Body of pancreas (tissue), 4 donors: Measurements from ENCODE around the gene NKRF. TPM values are rescaled to one million over a fixed set of nuclear protein-coding genes. Genes with fewer than 3 reads are reported as not detected.

Source experiments
- ATAC-seq: fragments of 150-250 bp; one replicate; pipeline ENCODE4 v1.9.1; 2016
- DNase-seq, 4 donors: peaks; one replicate each; pipeline ENCODE4 v3.0.0-alpha.2; 2019
- H3K27ac ChIP-seq, 4 donors: fragments of 200-600 bp; sonication (generic); 1 replicate in 3 of 4; 2 replicates in 1 of 4; pipeline versions ENCODE4 v1.5.1 to v1.6.1; 2016 to 2019; ENCODE audit warnings: mild to moderate bottlenecking in 1 of 4, mixed read lengths in 1 of 4, moderate library complexity in 1 of 4
- H3K27me3 ChIP-seq, 2 donors: fragments of 200-600 bp; sonication (generic); one replicate each; pipeline ENCODE4 v1.6.0; 2016; ENCODE audit warnings: mild to moderate bottlenecking in 1 of 2
- H3K36me3 ChIP-seq, 2 donors: fragments of 200-600 bp; sonication (generic); replicated peaks in 1 of 2; 2 replicates each; pipeline ENCODE4 v1.5.1; 2016; ENCODE audit warnings: low read depth in 2 of 2; ENCODE audit not compliant: insufficient read depth in 1 of 2
- H3K4me1 ChIP-seq: fragments of 200-600 bp; sonication (generic); one replicate; pipeline ENCODE4 v1.6.0; 2016
- H3K4me3 ChIP-seq, 2 donors: fragments of 200-600 bp; sonication (generic); 1 replicate in 1 of 2; 2 replicates in 1 of 2; pipeline ENCODE4 v1.5.1; 2016 to 2019
- H3K9me3 ChIP-seq, 3 donors: fragments of 200-600 bp; sonication (generic); 1 replicate in 2 of 3; 2 replicates in 1 of 3; pipeline ENCODE4 v1.5.1; 2016
- CTCF ChIP-seq, 7 experiments: fragments of 450-650 bp in 4 of 7; fragments of 200-600 bp in 3 of 7; sonication (generic) in 3 of 7; IDR thresholded peaks; one replicate each; pipeline ENCODE4 v1.5.1; 2016 to 2019; ENCODE audit warnings: antibody characterized with exemption in 7 of 7
- POLR2A ChIP-seq, 3 donors: fragments of 450-650 bp; IDR thresholded peaks; one replicate each; pipeline ENCODE4 v1.6.1; 2016; ENCODE audit warnings: antibody characterized with exemption in 3 of 3, mild to moderate bottlenecking in 2 of 3
- WGBS, 2 donors: methylation state at CpG; one replicate each; pipeline ENCODE4 v1.1.5; 2017; 5-methylcytosine and 5-hydroxymethylcytosine counted together
- intact Hi-C: fragments of 100-400 bp; cut with DNase I; formaldehyde crosslinking; loops from one replicate; pipeline ENCODE4 v1.15.1; 2023
- total RNA-seq, 2 donors: library from RNA; depleted of rRNA; stranded (reverse); fragments of >200 nt; gene quantifications; one replicate each; pipeline ENCODE4 v1.1.0, GENCODE V29; 2016

NKRF gene
- total RNA-seq, 2 donors from 2014 or later, result 3.9 to 4.0 TPM

GRCh38 chrX:119625843-119626242 lies 19.6 kb upstream of the NKRF start:
- Histone ChIP-seq H3K4me1 (no peaks in the 10 kb centered on the region), H3K4me3 (no peak overlapping the region), H3K27ac (no peak overlapping the region), H3K9me3 (no peaks in the 10 kb centered on the region), H3K36me3 (no peaks in the 10 kb centered on the region), H3K27me3 (no peaks in the 10 kb centered on the region)
- DNase-seq (no peak), ATAC-seq (no peak)
- TF ChIP-seq POLR2A (IDR thresholded peaks at IDR 0.05) (no peak), CTCF (IDR thresholded peaks at IDR 0.05) (no peak)
- intact Hi-C loops, result no loop called here
- 74% methylated on average over 2 of the region's 2 CpGs; no CpG with 5 or more reads in 1 of the 2 donors for WGBS, 2 donors

- 80 to 90% methylated on average over 3 to 10 of the region's 10 CpGs for WGBS, 2 donors
- H3K36me3 ChIP-seq, result no peaks in the 10 kb centered on the region
- intact Hi-C loops, result no loop called here
- ATAC-seq (no peak), DNase-seq (no peak)
- no peak overlapping the region for H3K27ac ChIP-seq
- no peaks in the 10 kb centered on the region for H3K9me3 ChIP-seq
- TF ChIP-seq POLR2A (IDR thresholded peaks at IDR 0.05) (no peak), CTCF (IDR thresholded peaks at IDR 0.05) (no peak)
- H3K4me1 ChIP-seq, result no peaks in the 10 kb centered on the region
- no peaks in the 10 kb centered on the region for H3K27me3 ChIP-seq
- no peak overlapping the region for H3K4me3 ChIP-seq
Measured at GRCh38 chrX:119624951-119625668, 18.9 kb upstream of the NKRF start.

GRCh38 chrX:119624417-119624816 lies 18.2 kb upstream of the NKRF start:
- Histone ChIP-seq H3K4me1 (no peaks in the 10 kb centered on the region), H3K9me3 (no peaks in the 10 kb centered on the region), H3K27me3 (no peaks in the 10 kb centered on the region), H3K4me3 (no peak overlapping the region), H3K36me3 (no peaks in the 10 kb centered on the region), H3K27ac (no peak overlapping the region)
- 88% methylated on average over 7 of the region's 11 CpGs; no CpG with 5 or more reads in 1 of the 2 donors for WGBS, 2 donors
- DNase-seq (no peak), ATAC-seq (no peak)
- intact Hi-C loops, result no loop called here
- no peak for TF ChIP-seq POLR2A (IDR thresholded peaks at IDR 0.05)
- no peak for TF ChIP-seq CTCF (IDR thresholded peaks at IDR 0.05)

GRCh38 chrX:119622356-119623232 lies 16.4 kb upstream of the NKRF start:
- no peak overlapping the region for H3K27ac ChIP-seq
- no peak overlapping the region for H3K4me3 ChIP-seq
- intact Hi-C loops, result no loop called here
- TF ChIP-seq CTCF (IDR thresholded peaks at IDR 0.05) (no peak), POLR2A (IDR thresholded peaks at IDR 0.05) (no peak)
- H3K4me1 ChIP-seq, result no peaks in the 10 kb centered on the region
- ATAC-seq (no peak), DNase-seq (peak; percentile 11 to 17 (median 15))
- H3K9me3 ChIP-seq, result no peaks in the 10 kb centered on the region
- H3K27me3 ChIP-seq, result no peaks in the 10 kb centered on the region
- no peaks in the 10 kb centered on the region for H3K36me3 ChIP-seq
- WGBS, 2 donors, result 30 to 56% methylated on average over 6 to 9 of the region's 9 CpGs
